ENCODE results near the gene HMG20A. TPM values are rescaled to one million over a fixed set of nuclear protein-coding genes. Genes with fewer than 3 reads are reported as not detected.

The HMG20A gene
- polyA plus RNA-seq, 1 donor from 2014 or later: 52.2 TPM

GRCh38 chr15:77480859-77481633, 60.4 kb downstream of the HMG20A start:
- no peaks in the 10 kb centered on the region for H3F3A ChIP-seq (ENCODE audit: insufficient read depth, low read length, poor library complexity, severe bottlenecking)
- no peak overlapping the region for H3K27ac ChIP-seq (ENCODE audit: low read length)
- no peak overlapping the region for H3K4me2 ChIP-seq (ENCODE audit: low read length)
- no peak overlapping the region for H2AFZ ChIP-seq (ENCODE audit: low read depth, low read length)
- no peak overlapping the region for H3K9ac ChIP-seq (ENCODE audit: low read length)
- no peaks in the 10 kb centered on the region for H3K9me2 ChIP-seq (ENCODE audit: insufficient read depth, low read length)
- no peaks in the 10 kb centered on the region for H3K9me3 ChIP-seq (ENCODE audit: low read length)
- H3K4me3 ChIP-seq (ENCODE audit: low read length): no peak overlapping the region
- no peaks in the 10 kb centered on the region for H3K79me2 ChIP-seq (replicated peaks; ENCODE audit: insufficient read depth, low read length)
- peaks cover 6% of the 10 kb centered on the region for H3K36me3 ChIP-seq (ENCODE audit: insufficient read depth, low read length)
- H4K20me1 ChIP-seq (ENCODE audit: insufficient read depth): no peaks in the 10 kb centered on the region
- no peaks in the 10 kb centered on the region for H3K27me3 ChIP-seq (ENCODE audit: insufficient read depth, low read depth, low read length)
- TF ChIP-seq EP300 (conservative IDR thresholded peaks at IDR 0.05; ENCODE audit: poor library complexity, severe bottlenecking): no peak
- TF ChIP-seq CTCF (IDR thresholded peaks at IDR 0.05; ENCODE audit: poor library complexity, severe bottlenecking): no peak
- TF ChIP-seq, protein P1, sequence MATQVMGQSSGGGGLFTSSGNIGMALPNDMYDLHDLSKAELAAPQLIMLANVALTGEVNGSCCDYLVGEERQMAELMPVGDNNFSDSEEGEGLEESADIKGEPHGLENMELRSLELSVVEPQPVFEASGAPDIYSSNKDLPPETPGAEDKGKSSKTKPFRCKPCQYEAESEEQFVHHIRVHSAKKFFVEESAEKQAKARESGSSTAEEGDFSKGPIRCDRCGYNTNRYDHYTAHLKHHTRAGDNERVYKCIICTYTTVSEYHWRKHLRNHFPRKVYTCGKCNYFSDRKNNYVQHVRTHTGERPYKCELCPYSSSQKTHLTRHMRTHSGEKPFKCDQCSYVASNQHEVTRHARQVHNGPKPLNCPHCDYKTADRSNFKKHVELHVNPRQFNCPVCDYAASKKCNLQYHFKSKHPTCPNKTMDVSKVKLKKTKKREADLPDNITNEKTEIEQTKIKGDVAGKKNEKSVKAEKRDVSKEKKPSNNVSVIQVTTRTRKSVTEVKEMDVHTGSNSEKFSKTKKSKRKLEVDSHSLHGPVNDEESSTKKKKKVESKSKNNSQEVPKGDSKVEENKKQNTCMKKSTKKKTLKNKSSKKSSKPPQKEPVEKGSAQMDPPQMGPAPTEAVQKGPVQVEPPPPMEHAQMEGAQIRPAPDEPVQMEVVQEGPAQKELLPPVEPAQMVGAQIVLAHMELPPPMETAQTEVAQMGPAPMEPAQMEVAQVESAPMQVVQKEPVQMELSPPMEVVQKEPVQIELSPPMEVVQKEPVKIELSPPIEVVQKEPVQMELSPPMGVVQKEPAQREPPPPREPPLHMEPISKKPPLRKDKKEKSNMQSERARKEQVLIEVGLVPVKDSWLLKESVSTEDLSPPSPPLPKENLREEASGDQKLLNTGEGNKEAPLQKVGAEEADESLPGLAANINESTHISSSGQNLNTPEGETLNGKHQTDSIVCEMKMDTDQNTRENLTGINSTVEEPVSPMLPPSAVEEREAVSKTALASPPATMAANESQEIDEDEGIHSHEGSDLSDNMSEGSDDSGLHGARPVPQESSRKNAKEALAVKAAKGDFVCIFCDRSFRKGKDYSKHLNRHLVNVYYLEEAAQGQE (IDR thresholded peaks at IDR 0.05; ENCODE audit: borderline replicate concordance): no peak
- TF ChIP-seq MXI1 (conservative IDR thresholded peaks at IDR 0.05; ENCODE audit: poor library complexity, severe bottlenecking): no peak
- no peak for TF ChIP-seq TAF1 (IDR thresholded peaks at IDR 0.05; ENCODE audit: low read depth)
- TF ChIP-seq EZH2 (IDR thresholded peaks at IDR 0.05; ENCODE audit: borderline replicate concordance, insufficient read depth, low read length, poor library complexity, severe bottlenecking): no peak
- TF ChIP-seq SMC3 (conservative IDR thresholded peaks at IDR 0.05; ENCODE audit: poor library complexity): no peak

- Histone ChIP-seq H3K9me2 (ENCODE audit: insufficient read depth, low read length) (no peaks in the 10 kb centered on the region), H3K79me2 (replicated peaks; ENCODE audit: insufficient read depth, low read length) (no peaks in the 10 kb centered on the region), H3K36me3 (ENCODE audit: insufficient read depth, low read length) (peaks cover 6% of the 10 kb centered on the region), H3K4me2 (ENCODE audit: low read length) (no peak overlapping the region), H3K27ac (ENCODE audit: low read length) (no peak overlapping the region), H3K9ac (ENCODE audit: low read length) (no peak overlapping the region), H3K4me3 (ENCODE audit: low read length) (no peak overlapping the region), H4K20me1 (ENCODE audit: insufficient read depth) (no peaks in the 10 kb centered on the region), H3K9me3 (ENCODE audit: low read length) (no peaks in the 10 kb centered on the region), H3F3A (ENCODE audit: insufficient read depth, low read length, poor library complexity, severe bottlenecking) (no peaks in the 10 kb centered on the region), H3K27me3 (ENCODE audit: insufficient read depth, low read depth, low read length) (no peaks in the 10 kb centered on the region), H2AFZ (ENCODE audit: low read depth, low read length) (no peak overlapping the region)
- TF ChIP-seq MXI1 (conservative IDR thresholded peaks at IDR 0.05; ENCODE audit: poor library complexity, severe bottlenecking) (no peak), CTCF (IDR thresholded peaks at IDR 0.05; ENCODE audit: poor library complexity, severe bottlenecking) (no peak), TAF1 (IDR thresholded peaks at IDR 0.05; ENCODE audit: low read depth) (no peak), POLR2AphosphoS5 (IDR thresholded peaks at IDR 0.05) (no peak), SMC3 (conservative IDR thresholded peaks at IDR 0.05; ENCODE audit: poor library complexity) (no peak), RAD21 (conservative IDR thresholded peaks at IDR 0.05) (no peak), EP300 (conservative IDR thresholded peaks at IDR 0.05; ENCODE audit: poor library complexity, severe bottlenecking) (no peak), EZH2 (IDR thresholded peaks at IDR 0.05; ENCODE audit: borderline replicate concordance, insufficient read depth, low read length, poor library complexity, severe bottlenecking) (no peak)
- TF ChIP-seq, protein P1 (IDR thresholded peaks at IDR 0.05; ENCODE audit: borderline replicate concordance): no peak
Measured at GRCh38 chr15:77481670-77482069, 61.0 kb downstream of the HMG20A start.
